CD14-positive monocyte (primary cell): ENCODE results near the gene LEKR1. TPM values are rescaled to one million over a fixed set of nuclear protein-coding genes. Genes with fewer than 3 reads are reported as not detected.

ENCODE experiments used
- DNase-seq, 3 donors: peaks; one replicate each; pipeline ENCODE4 v3.0.0-alpha.2; 2011 to 2022
- H2AFZ ChIP-seq: 2 replicates; pipeline ENCODE4 v1.6.0; 2012; ENCODE audit warnings: mild to moderate bottlenecking, low read depth, low read length, inconsistent platforms; ENCODE audit not compliant: insufficient read depth, poor library complexity, severe bottlenecking
- H3K27ac ChIP-seq, 2 donors: 1 replicate in 1 of 2; 2 replicates in 1 of 2; pipeline ENCODE4 v1.5.1; 2012 to 2013; ENCODE audit warnings: low read length in 2 of 2, control low read depth in 1 of 2, inconsistent platforms in 1 of 2, low read depth in 1 of 2, mild to moderate bottlenecking in 1 of 2
- H3K27me3 ChIP-seq, 2 donors: one replicate each; pipeline versions ENCODE4 v1.6.0 to v1.6.1; 2011 to 2013; ENCODE audit warnings: low read length in 2 of 2; ENCODE audit not compliant: control insufficient read depth in 2 of 2, insufficient read depth in 2 of 2
- H3K36me3 ChIP-seq, 2 donors: replicated peaks in 1 of 2; 1 replicate in 1 of 2; 2 replicates in 1 of 2; pipeline versions ENCODE4 v1.5.1 to v1.6.1; 2012 to 2013; ENCODE audit warnings: low read length in 2 of 2, control low read depth in 1 of 2, inconsistent platforms in 1 of 2, mild to moderate bottlenecking in 1 of 2; ENCODE audit not compliant: insufficient read depth in 2 of 2, control insufficient read depth in 1 of 2
- H3K4me1 ChIP-seq, 2 donors: 1 replicate in 1 of 2; 2 replicates in 1 of 2; pipeline versions ENCODE4 v1.5.1 to v1.6.1; 2012 to 2013; ENCODE audit warnings: low read length in 2 of 2, control low read depth in 1 of 2, inconsistent platforms in 1 of 2, mild to moderate bottlenecking in 1 of 2, moderate library complexity in 1 of 2; ENCODE audit not compliant: insufficient read depth in 2 of 2, control insufficient read depth in 1 of 2
- H3K4me2 ChIP-seq: replicated peaks from 2 replicates; pipeline ENCODE3; 2012; ENCODE audit warnings: low read length, moderate library complexity, mild to moderate bottlenecking; ENCODE audit not compliant: poor library complexity, severe bottlenecking; ENCODE audit errors: extremely low read depth
- H3K4me3 ChIP-seq, 3 experiments: fragments of 200-600 bp in 1 of 3; sonication (generic) in 1 of 3; replicated peaks in 1 of 3; 1 replicate in 2 of 3; 2 replicates in 1 of 3; pipeline ENCODE4 v1.5.1; 2011 to 2013; ENCODE audit warnings: low read length in 3 of 3, mild to moderate bottlenecking in 3 of 3, control low read depth in 2 of 3, low read depth in 2 of 3, inconsistent platforms in 1 of 3, moderate library complexity in 1 of 3
- H3K79me2 ChIP-seq: 2 replicates; pipeline ENCODE4 v1.6.0; 2012; ENCODE audit warnings: mild to moderate bottlenecking, control low read depth, inconsistent platforms, low read length, moderate library complexity; ENCODE audit not compliant: insufficient read depth
- H3K9ac ChIP-seq: 2 replicates; pipeline ENCODE4 v1.6.0; 2017; ENCODE audit warnings: low read length, mild to moderate bottlenecking; ENCODE audit not compliant: insufficient read depth, poor library complexity, severe bottlenecking
- H3K9me3 ChIP-seq, 2 donors: replicated peaks in 1 of 2; 1 replicate in 1 of 2; 2 replicates in 1 of 2; pipeline versions ENCODE4 v1.5.1 to v1.6.1; 2012 to 2013; ENCODE audit warnings: low read length in 2 of 2, control low read depth in 1 of 2; ENCODE audit not compliant: control insufficient read depth in 1 of 2, insufficient read depth in 1 of 2
- H4K20me1 ChIP-seq: 2 replicates; pipeline ENCODE4 v1.6.0; 2012; ENCODE audit warnings: mild to moderate bottlenecking, low read length, control low read depth, moderate library complexity; ENCODE audit not compliant: insufficient read depth
- H3K27ac Mint-ChIP-seq, 7 donors: one replicate each; pipeline ENCODE4 v1.8.0; 2020; ENCODE audit warnings: mild to moderate bottlenecking in 7 of 7, mixed read lengths in 7 of 7, moderate library complexity in 6 of 7, inconsistent platforms in 2 of 7
- H3K27me3 Mint-ChIP-seq, 3 donors: one replicate each; pipeline ENCODE4 v1.8.0; 2021 to 2022; ENCODE audit warnings: low read depth in 3 of 3, mild to moderate bottlenecking in 3 of 3, mixed read lengths in 3 of 3, moderate library complexity in 3 of 3, inconsistent platforms in 1 of 3
- H3K36me3 Mint-ChIP-seq, 2 donors: one replicate each; pipeline ENCODE4 v1.8.0; 2020; ENCODE audit warnings: mixed read lengths in 2 of 2, inconsistent platforms in 1 of 2, mild to moderate bottlenecking in 1 of 2
- H3K4me1 Mint-ChIP-seq: one replicate; pipeline ENCODE4 v1.8.0; 2020; ENCODE audit warnings: mild to moderate bottlenecking, mixed read lengths
- H3K4me3 Mint-ChIP-seq, 2 donors: one replicate each; pipeline ENCODE4 v1.8.0; 2020; ENCODE audit warnings: mild to moderate bottlenecking in 2 of 2, mixed read lengths in 2 of 2, moderate library complexity in 1 of 2
- H3K9me3 Mint-ChIP-seq, 7 donors: one replicate each; pipeline ENCODE4 v1.8.0; 2020 to 2022; ENCODE audit warnings: mixed read lengths in 7 of 7, mild to moderate bottlenecking in 6 of 7, moderate library complexity in 6 of 7, inconsistent platforms in 2 of 7
- CTCF ChIP-seq: fragments of 200-600 bp; IDR thresholded peaks from one replicate; pipeline ENCODE4 v1.8.0; 2022; ENCODE audit warnings: antibody characterized with exemption, mild to moderate bottlenecking
- WGBS: methylation state at CpG from one replicate; pipeline ENCODE4 v1.1.5; 2013; ENCODE audit warnings: missing lambda C conversion rate; ENCODE audit not compliant: insufficient coverage; 5-methylcytosine and 5-hydroxymethylcytosine counted together
- intact Hi-C, 2 donors: fragments of 100-400 bp; cut with micrococcal nuclease; formaldehyde crosslinking; loops; one replicate each; pipeline versions ENCODE4 v1.15.0 to v1.15.1; 2023
- polyA plus RNA-seq, 3 donors: library from polyadenylated mRNA; depleted of rRNA in 1 of 3; unstranded in 2 of 3; stranded (reverse) in 1 of 3; fragments of 300-500 nt in 2 of 3; fragments of >200 nt in 1 of 3; fragmentation: Illumina TruSeq in 2 of 3; gene quantifications; 1 replicate in 2 of 3; 2 replicates in 1 of 3; pipeline ENCODE4 v1.2.3, GENCODE V29; 2012 to 2021

The LEKR1 gene
- polyA plus RNA-seq, 3 donors, result 0.51 to 0.80 TPM; not detected in 1

DNA sequence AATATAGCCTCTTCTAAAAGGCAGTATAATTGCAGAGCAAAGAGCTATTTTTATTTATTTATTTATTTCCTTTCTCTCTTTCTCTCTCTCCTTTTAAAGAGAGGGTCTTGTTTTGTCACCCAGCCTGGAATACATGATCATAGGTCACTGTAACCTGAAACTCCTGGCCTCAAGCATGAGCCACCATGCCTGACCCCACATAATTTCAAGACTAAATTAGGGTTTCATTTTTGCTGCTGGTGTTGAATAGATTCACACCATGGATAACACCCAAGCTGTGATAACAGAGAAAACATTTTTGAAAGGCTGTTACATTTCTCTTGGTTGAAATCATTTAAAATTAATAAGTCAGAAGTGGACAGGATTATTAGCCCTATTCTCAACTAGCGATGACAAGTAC lies 131.6 kb downstream of the LEKR1 start:
- Histone ChIP-seq H4K20me1 (no peaks in the 10 kb centered on the region), H3K9ac (no peak overlapping the region), H3K79me2 (no peaks in the 10 kb centered on the region), H3K4me1 (no peaks in the 10 kb centered on the region), H3K27me3 (no peaks in the 10 kb centered on the region), H3K9me3 (no peaks in the 10 kb centered on the region), H3K27ac (no peak overlapping the region), H2AFZ (no peak overlapping the region), H3K36me3 (no peaks in the 10 kb centered on the region), H3K4me2 (no peak overlapping the region), H3K4me3 (no peak overlapping the region)
- H3K4me3 Mint-ChIP-seq, result no peak overlapping the region
- WGBS, result no CpG with 5 or more reads among the region's 1 CpG
- no peak for TF ChIP-seq CTCF
- intact Hi-C loops, result no loop called here
- no peak for DNase-seq
- H3K4me1 Mint-ChIP-seq, result no peaks in the 10 kb centered on the region
- peaks cover 0 to 2% (median 0%) of the 10 kb centered on the region in 7 donors for H3K9me3 Mint-ChIP-seq
- H3K36me3 Mint-ChIP-seq, result no peaks in the 10 kb centered on the region
- no peak overlapping the region for H3K27ac Mint-ChIP-seq
- H3K27me3 Mint-ChIP-seq, result peaks cover under 1 to 3% (median 1%) of the 10 kb centered on the region in 3 donors

- Mint-ChIP-seq H3K4me3 (no peak overlapping the region), H3K27me3 (peaks cover 0 to 3% (median 1%) of the 10 kb centered on the region in 3 donors), H3K36me3 (no peaks in the 10 kb centered on the region), H3K4me1 (peaks cover 3% of the 10 kb centered on the region), H3K9me3 (peaks cover under 1 to 14% (median 8%) of the 10 kb centered on the region in 7 donors), H3K27ac (no peak overlapping the region)
- H3K9me3 ChIP-seq, result peaks cover 0 to 9% of the 10 kb centered on the region in 2 donors
- no peaks in the 10 kb centered on the region for H4K20me1 ChIP-seq
- H2AFZ ChIP-seq, result no peak overlapping the region
- no peak overlapping the region for H3K9ac ChIP-seq
- H3K27ac ChIP-seq, result no peak overlapping the region
- no peak for TF ChIP-seq CTCF
- H3K4me1 ChIP-seq, result no peaks in the 10 kb centered on the region
- no peak overlapping the region for H3K4me3 ChIP-seq
- H3K36me3 ChIP-seq, result no peaks in the 10 kb centered on the region
- intact Hi-C loops, result no loop called here
- no peak for DNase-seq
- no peak overlapping the region for H3K4me2 ChIP-seq
- no peaks in the 10 kb centered on the region for H3K79me2 ChIP-seq
- WGBS, result 100% methylated on average over 1 of the region's 3 CpGs
- no peaks in the 10 kb centered on the region for H3K27me3 ChIP-seq
These were observed 136.9 kb downstream of the LEKR1 start for GRCh38 chr3:156963096-156963495.
